OCI-LY7 (cell line): Measurements from ENCODE around the gene TM4SF5.

Experiments used
- CTCF ChIP-seq: fragments of 200-600 bp; sonication (generic); conservative IDR thresholded peaks from 2 replicates; pipeline ENCODE4 v1.5.1; 2014; ENCODE audit warnings: mild to moderate bottlenecking, antibody characterized with exemption, low read length, moderate library complexity, mixed read lengths
- EZH2phosphoT487 ChIP-seq: fragments of 200-600 bp; sonication (generic); IDR thresholded peaks from 2 replicates; pipeline ENCODE4 v1.6.1; 2018; ENCODE audit warnings: low read depth, borderline replicate concordance, mild to moderate bottlenecking, mixed run types, antibody characterized with exemption, low read length, moderate library complexity, mixed read lengths

GRCh38 chr17:4740025-4740351 lies 31.7 kb upstream of the TM4SF5 start:
- TF ChIP-seq CTCF (no peak), EZH2phosphoT487 (no peak)
